Ectodermal cell (in vitro differentiated cells): Measurements from ENCODE around the gene SORCS3.

Experiments
- H3K27ac ChIP-seq: 2 replicates; pipeline ENCODE4 v1.7.0; 2013; ENCODE audit warnings: mild to moderate bottlenecking, low read depth, low read length; ENCODE audit not compliant: insufficient read depth, poor library complexity, severe bottlenecking
- H3K27me3 ChIP-seq: 2 replicates; pipeline ENCODE4 v1.7.0; 2013; ENCODE audit warnings: mild to moderate bottlenecking, low read length; ENCODE audit not compliant: insufficient read depth, control insufficient read depth, poor library complexity, severe bottlenecking
- H3K36me3 ChIP-seq: one replicate; pipeline ENCODE4 v1.7.0; 2013; ENCODE audit warnings: low read length; ENCODE audit not compliant: control insufficient read depth, insufficient read depth
- H3K4me1 ChIP-seq: one replicate; pipeline ENCODE4 v1.7.0; 2013; ENCODE audit warnings: low read length; ENCODE audit not compliant: control insufficient read depth, insufficient read depth
- H3K4me3 ChIP-seq: 2 replicates; pipeline ENCODE4 v1.7.0; 2013; ENCODE audit warnings: low read depth, low read length, control low read depth; ENCODE audit not compliant: insufficient read depth
- H3K9me3 ChIP-seq: 2 replicates; pipeline ENCODE4 v1.7.0; 2013; ENCODE audit warnings: mild to moderate bottlenecking, low read length, moderate library complexity; ENCODE audit not compliant: control insufficient read depth
- WGBS, 2 experiments: methylation state at CpG; one replicate each; pipeline ENCODE4 v1.1.7; 2013; ENCODE audit warnings: missing lambda C conversion rate in 2 of 2; 5-methylcytosine and 5-hydroxymethylcytosine counted together

SORCS3 gene

DNA sequence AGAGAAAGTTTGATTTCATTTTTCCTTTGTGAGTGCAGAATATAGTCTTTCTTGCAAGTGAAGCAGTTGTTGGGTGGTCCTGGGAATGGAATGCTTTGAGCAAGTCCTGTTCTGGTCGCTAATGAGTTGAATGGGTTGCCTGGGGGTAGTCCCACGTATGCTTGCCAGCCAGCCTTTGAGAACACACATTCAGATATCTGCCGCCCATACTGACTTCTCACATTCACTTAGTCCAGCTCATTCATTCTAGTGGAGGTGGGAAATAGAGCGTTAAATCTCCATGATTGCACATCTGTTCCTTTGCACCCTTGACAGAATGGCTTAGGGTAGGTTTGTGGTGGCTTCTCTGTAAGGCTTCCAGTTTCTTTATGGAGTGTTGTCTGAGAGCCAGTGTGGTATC, 256.6 kb downstream of the SORCS3 start:
- 69 to 71% methylated on average over 3 to 4 of the region's 4 CpGs for WGBS, 2 experiments

DNA sequence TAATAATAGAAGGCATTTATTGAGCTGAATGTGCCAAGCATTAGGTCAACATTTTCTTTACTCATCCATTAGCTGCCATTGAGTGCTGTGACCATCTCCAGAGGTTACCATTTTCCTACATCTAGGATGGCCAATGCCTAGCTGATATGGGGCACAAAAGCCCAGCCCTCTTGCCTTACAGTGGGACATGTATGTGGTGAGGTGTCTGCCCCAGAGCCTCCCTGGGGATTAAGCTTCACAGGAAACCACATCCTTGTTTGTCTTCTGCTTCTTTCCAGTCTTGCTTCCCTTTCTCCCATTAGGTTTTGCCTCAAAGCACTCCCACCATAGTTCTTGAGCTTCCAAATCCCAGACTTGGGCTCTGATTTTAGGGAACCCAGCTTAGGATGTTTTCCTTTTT, 258.7 kb downstream of the SORCS3 start:
- H3K4me3 ChIP-seq: no peak overlapping the region

More for the DNA sequence above, 256.6 kb downstream of the SORCS3 start:
- Histone ChIP-seq H3K4me3 (no peak overlapping the region), H3K27ac (no peak overlapping the region), H3K4me1 (peaks cover 7% of the 10 kb centered on the region), H3K9me3 (no peaks in the 10 kb centered on the region), H3K36me3 (no peaks in the 10 kb centered on the region), H3K27me3 (no peaks in the 10 kb centered on the region)

DNA sequence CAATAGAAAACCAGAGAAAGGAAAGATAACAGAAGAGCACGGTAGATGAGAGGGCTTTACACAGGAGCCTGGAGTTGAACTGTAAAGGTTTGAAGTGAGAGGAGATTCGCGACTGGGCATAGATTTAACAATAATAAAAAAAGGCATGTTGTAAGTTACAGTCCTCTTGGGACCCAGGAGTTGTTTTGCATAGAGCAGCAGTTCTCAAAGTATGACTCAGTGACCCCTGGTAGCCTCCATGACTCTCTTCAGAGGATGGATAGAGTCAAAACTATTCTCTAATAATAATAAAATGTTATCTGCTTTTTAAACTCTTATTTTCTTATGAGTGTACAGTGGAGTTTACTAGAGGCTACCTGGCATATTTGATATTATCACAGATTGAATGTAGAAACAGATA, 262.3 kb downstream of the SORCS3 start:
- no peak overlapping the region for H3K27ac ChIP-seq
- peaks cover under 1% of the 10 kb centered on the region for H3K4me1 ChIP-seq
- no peak overlapping the region for H3K4me3 ChIP-seq
- H3K36me3 ChIP-seq: no peaks in the 10 kb centered on the region
- WGBS, 2 experiments: 88 to 90% methylated on average over 3 of the region's 3 CpGs
- H3K9me3 ChIP-seq: no peaks in the 10 kb centered on the region
- no peaks in the 10 kb centered on the region for H3K27me3 ChIP-seq

More for the DNA sequence above, 258.7 kb downstream of the SORCS3 start:
- peaks cover 7% of the 10 kb centered on the region for H3K4me1 ChIP-seq
- H3K36me3 ChIP-seq: no peaks in the 10 kb centered on the region
- no peaks in the 10 kb centered on the region for H3K27me3 ChIP-seq
- H3K27ac ChIP-seq: no peak overlapping the region
- no peaks in the 10 kb centered on the region for H3K9me3 ChIP-seq

DNA sequence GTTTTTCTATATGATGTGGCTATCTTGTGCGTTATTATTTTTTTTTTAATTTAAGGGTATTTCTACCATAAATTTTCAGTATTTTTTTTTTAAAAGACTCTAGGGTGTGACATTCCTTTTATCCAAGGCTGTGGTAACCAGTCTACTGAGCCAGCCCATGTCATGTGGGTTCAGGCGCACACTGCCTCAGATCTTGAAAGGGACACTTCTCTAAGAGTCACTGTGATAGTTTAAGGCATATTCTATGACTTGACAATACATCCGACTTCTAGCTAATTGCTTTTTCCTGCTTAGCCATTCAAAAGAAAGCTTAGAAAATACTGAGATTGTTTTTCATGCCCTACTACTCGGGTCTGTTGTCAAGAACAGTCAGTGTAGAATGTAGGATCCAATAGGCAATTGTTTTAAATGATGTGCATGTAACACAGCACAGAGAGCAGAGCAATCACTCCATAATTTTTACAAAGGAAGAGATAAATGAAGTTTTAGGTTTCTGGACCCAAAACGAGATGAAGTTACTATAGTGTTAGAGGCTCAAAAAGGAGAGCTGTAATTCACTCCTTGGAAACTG, 263.7 kb downstream of the SORCS3 start:
- Histone ChIP-seq H3K9me3 (no peaks in the 10 kb centered on the region), H3K4me3 (no peak overlapping the region), H3K27me3 (no peaks in the 10 kb centered on the region), H3K36me3 (no peaks in the 10 kb centered on the region), H3K4me1 (no peaks in the 10 kb centered on the region), H3K27ac (no peak overlapping the region)
- WGBS, 2 experiments: 88 to 92% methylated on average over 4 of the region's 5 CpGs

DNA sequence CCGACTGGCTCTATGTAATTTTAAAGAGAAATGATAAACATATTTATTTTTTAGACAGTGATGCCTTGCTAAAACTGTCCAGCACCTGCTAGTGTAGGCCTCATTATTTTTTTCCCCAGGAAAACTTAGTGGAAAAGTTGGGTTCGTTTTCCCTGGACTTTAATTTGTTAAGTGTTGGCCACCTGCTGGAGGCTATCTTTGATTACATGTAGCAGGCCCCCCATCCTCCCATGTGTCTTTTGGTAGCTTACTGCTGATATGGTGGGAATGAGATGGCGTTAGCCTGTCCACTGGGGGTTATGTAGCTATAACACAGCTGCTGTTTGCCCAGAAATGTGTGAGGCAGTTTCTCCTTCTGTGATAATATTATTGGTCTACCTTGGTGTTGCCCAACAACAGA, 265.0 kb downstream of the SORCS3 start:
- 47 to 59% methylated on average over 3 of the region's 3 CpGs for WGBS, 2 experiments
- Histone ChIP-seq H3K36me3 (no peaks in the 10 kb centered on the region), H3K9me3 (no peaks in the 10 kb centered on the region), H3K27me3 (no peaks in the 10 kb centered on the region), H3K4me1 (no peaks in the 10 kb centered on the region), H3K27ac (no peak overlapping the region), H3K4me3 (no peak overlapping the region)

DNA sequence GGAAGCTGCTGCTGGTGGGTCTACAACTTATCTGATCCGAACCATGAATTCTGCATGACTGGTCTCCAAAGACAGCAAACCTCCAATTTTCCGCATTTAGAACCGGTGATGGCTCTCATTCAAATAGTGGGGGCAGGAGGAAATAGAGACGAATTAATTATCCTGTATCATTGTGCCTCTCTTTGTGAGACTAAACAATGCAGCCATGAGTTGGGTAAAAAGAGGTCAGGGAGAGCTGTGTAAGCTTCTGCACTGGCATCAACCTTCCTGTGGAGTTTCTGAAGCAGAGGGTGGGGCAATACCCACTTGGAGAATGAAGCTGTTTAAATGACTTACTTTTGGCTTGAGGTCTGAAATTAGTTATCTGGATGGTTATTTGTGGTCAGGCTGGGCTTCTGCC, 266.4 kb downstream of the SORCS3 start:
- WGBS, 2 experiments: 44 to 47% methylated on average over 4 of the region's 4 CpGs
- no peaks in the 10 kb centered on the region for H3K4me1 ChIP-seq

DNA sequence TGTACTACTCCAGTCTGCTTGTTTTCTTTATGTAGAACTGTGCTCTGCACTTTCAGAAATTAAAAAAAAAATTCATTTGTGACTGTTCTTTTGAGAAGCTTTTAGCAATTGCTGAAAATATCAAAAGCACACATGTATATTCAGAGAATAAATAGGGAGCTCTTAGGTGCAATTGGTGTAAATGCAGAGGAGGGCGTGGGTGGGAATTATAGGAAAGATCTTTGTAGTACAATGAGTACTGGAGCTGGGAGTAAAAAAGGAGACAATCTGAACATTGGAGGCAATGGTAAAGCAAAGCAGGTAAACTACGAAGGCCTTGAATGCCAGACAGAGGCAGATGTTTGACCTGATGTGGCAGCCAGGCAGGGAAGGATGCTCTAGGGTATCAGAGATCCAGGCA, 267.5 kb downstream of the SORCS3 start:
- no peak overlapping the region for H3K4me3 ChIP-seq
- no peaks in the 10 kb centered on the region for H3K27me3 ChIP-seq
- H3K27ac ChIP-seq: no peak overlapping the region
- H3K36me3 ChIP-seq: no peaks in the 10 kb centered on the region
- H3K9me3 ChIP-seq: no peaks in the 10 kb centered on the region
- H3K4me1 ChIP-seq: no peaks in the 10 kb centered on the region
- WGBS, 2 experiments: 92 to 96% methylated on average over 2 of the region's 2 CpGs

More for the DNA sequence above, 266.4 kb downstream of the SORCS3 start:
- H3K27me3 ChIP-seq: no peaks in the 10 kb centered on the region
- H3K4me3 ChIP-seq: no peak overlapping the region
- no peaks in the 10 kb centered on the region for H3K9me3 ChIP-seq
- H3K27ac ChIP-seq: no peak overlapping the region
- H3K36me3 ChIP-seq: no peaks in the 10 kb centered on the region

DNA sequence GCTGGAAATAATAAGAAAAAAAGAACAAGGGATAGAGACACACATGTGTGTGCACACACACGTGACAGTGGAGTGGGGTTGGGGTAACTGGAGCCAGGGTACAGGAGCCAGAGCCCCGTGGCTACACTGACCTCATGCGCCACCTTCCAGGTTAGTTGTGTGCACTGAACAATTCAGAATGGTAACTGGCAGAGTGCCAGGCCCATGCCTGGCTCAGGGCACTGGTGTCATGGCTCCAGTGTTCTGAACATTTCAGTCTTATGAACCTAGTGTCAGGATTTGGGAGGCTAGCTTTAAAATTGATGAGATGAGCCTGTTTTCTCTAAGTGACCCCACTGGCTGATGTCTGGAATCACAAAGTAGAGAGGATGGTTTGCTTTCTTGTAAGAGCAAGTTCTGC, 269.6 kb downstream of the SORCS3 start:
- H3K36me3 ChIP-seq: no peaks in the 10 kb centered on the region
- WGBS, 2 experiments: 89 to 91% methylated on average over 3 of the region's 3 CpGs
- no peaks in the 10 kb centered on the region for H3K27me3 ChIP-seq
- H3K4me3 ChIP-seq: no peak overlapping the region
- no peaks in the 10 kb centered on the region for H3K9me3 ChIP-seq
- no peak overlapping the region for H3K27ac ChIP-seq
- H3K4me1 ChIP-seq: no peaks in the 10 kb centered on the region

DNA sequence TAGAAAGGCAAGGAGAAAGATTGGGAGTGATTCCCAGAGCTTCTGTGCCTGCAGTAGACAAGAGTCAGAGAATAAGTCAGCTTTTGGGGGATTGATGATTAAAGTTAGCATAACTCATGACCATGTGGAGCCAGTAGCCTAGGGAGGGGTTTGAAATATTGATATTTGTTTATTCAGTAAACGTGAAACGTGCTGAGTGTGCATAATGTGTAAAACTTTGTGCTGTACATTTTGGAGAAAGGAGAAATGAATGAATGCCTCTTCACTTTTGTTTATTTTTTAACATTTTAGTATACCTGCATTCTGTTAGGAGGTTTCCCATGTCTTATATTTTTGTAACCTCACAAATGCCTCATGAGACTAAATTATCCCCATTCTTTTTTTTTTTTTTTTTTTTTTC, 272.3 kb downstream of the SORCS3 start:
- H3K27ac ChIP-seq: no peak overlapping the region
- no peaks in the 10 kb centered on the region for H3K4me1 ChIP-seq
- no peaks in the 10 kb centered on the region for H3K36me3 ChIP-seq
- WGBS, 2 experiments: 91 to 93% methylated on average over 2 of the region's 2 CpGs
- H3K9me3 ChIP-seq: no peaks in the 10 kb centered on the region
- H3K4me3 ChIP-seq: no peak overlapping the region
- no peaks in the 10 kb centered on the region for H3K27me3 ChIP-seq

DNA sequence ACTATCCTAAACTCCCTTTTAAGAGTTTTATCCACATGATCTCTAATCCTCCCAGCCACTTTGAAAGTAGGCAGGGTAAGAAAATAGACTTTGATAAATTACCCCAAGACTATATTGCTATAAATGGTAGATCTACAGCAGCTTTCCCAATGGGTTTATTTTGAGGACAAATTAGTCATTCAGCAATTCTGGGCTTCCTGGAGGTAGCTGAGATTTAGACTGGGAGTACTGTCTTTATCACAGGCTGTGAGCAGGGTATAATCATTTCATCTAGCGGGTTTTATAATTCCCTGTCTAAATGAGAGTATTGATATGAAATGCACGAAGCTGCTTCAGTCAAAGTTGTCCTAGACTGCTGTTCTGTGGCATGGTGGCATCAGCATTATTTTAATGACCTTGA, 279.4 kb downstream of the SORCS3 start:
- H3K9me3 ChIP-seq: no peaks in the 10 kb centered on the region
- 90 to 91% methylated on average over 2 of the region's 2 CpGs for WGBS, 2 experiments

DNA sequence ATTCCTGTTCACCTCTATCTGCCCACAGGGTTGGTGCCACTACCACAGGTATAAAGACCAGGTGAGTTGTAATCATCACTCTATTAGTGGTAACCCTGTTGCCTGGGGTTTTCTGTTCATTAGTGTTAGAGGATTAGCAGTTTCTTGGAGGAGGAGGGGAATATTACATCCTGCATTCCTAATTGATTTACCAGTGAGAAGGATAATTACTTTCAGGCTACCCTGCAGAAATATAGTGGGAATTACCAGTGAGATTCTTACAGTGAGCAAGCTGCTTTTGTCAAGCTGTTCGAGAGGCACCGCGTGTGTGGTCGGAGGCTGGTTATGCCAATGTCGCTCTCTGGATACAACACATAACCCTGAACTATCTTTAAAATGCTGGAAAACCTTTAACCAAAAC, 280.7 kb downstream of the SORCS3 start:
- H3K9me3 ChIP-seq: no peaks in the 10 kb centered on the region
- H3K4me1 ChIP-seq: no peaks in the 10 kb centered on the region
- WGBS, 2 experiments: 72 to 77% methylated on average over 5 of the region's 5 CpGs
- H3K27ac ChIP-seq: no peak overlapping the region
- H3K27me3 ChIP-seq: no peaks in the 10 kb centered on the region
- no peak overlapping the region for H3K4me3 ChIP-seq
- no peaks in the 10 kb centered on the region for H3K36me3 ChIP-seq

More for the DNA sequence above, 279.4 kb downstream of the SORCS3 start:
- no peak overlapping the region for H3K27ac ChIP-seq
- H3K27me3 ChIP-seq: no peaks in the 10 kb centered on the region
- no peak overlapping the region for H3K4me3 ChIP-seq
- no peaks in the 10 kb centered on the region for H3K36me3 ChIP-seq
- no peaks in the 10 kb centered on the region for H3K4me1 ChIP-seq
